Ishikawa (cell line): ENCODE data around the gene NT5C2.

Source experiments
- CEBPB ChIP-seq: IDR thresholded peaks from 2 replicates; pipeline ENCODE4 v1.6.1; 2012
- EP300 ChIP-seq: IDR thresholded peaks from 2 replicates; pipeline ENCODE4 v1.6.1; 2012; ENCODE audit warnings: borderline replicate concordance
- FOXM1 ChIP-seq: IDR thresholded peaks from 2 replicates; pipeline ENCODE4 v1.6.1; 2012; ENCODE audit warnings: low read depth, borderline replicate concordance
- MAX ChIP-seq: IDR thresholded peaks from 2 replicates; pipeline ENCODE4 v1.6.1; 2012
- RAD21 ChIP-seq: IDR thresholded peaks from 2 replicates; pipeline ENCODE4 v1.6.1; 2012; ENCODE audit warnings: low read depth
- TAF1 ChIP-seq: IDR thresholded peaks from 2 replicates; pipeline ENCODE4 v1.6.1; 2012; ENCODE audit warnings: low read depth, mild to moderate bottlenecking
- TCF12 ChIP-seq: IDR thresholded peaks from 2 replicates; pipeline ENCODE4 v1.6.1; 2012; ENCODE audit warnings: low read depth
- TF ChIP-seq, protein P1 (sequence below): IDR thresholded peaks from 2 replicates; pipeline ENCODE4 v1.6.1; 2012; ENCODE audit warnings: low read depth, mild to moderate bottlenecking

DNA sequence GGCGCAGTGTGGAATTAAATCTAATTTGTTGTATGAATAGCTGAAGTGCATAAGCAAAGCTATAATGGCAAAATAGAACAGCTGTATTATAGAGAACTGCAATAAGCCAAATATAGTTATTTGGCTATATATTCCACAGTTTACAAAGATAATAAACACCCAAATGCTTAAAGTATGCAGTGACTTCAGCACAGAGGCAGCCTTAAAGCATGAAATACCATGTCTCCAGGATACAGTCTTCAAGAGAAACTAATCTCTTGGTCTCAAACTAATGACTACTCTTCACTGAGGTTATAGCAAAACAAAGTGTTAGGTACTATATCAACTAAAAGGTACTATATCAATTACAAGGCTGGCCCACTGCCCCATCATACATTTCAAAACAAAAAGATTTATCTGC is 48.0 kb downstream of the NT5C2 start:
- TF ChIP-seq CEBPB = no peak
- TF ChIP-seq EP300 = no peak
- TF ChIP-seq MAX = no peak
- TF ChIP-seq, protein P1, sequence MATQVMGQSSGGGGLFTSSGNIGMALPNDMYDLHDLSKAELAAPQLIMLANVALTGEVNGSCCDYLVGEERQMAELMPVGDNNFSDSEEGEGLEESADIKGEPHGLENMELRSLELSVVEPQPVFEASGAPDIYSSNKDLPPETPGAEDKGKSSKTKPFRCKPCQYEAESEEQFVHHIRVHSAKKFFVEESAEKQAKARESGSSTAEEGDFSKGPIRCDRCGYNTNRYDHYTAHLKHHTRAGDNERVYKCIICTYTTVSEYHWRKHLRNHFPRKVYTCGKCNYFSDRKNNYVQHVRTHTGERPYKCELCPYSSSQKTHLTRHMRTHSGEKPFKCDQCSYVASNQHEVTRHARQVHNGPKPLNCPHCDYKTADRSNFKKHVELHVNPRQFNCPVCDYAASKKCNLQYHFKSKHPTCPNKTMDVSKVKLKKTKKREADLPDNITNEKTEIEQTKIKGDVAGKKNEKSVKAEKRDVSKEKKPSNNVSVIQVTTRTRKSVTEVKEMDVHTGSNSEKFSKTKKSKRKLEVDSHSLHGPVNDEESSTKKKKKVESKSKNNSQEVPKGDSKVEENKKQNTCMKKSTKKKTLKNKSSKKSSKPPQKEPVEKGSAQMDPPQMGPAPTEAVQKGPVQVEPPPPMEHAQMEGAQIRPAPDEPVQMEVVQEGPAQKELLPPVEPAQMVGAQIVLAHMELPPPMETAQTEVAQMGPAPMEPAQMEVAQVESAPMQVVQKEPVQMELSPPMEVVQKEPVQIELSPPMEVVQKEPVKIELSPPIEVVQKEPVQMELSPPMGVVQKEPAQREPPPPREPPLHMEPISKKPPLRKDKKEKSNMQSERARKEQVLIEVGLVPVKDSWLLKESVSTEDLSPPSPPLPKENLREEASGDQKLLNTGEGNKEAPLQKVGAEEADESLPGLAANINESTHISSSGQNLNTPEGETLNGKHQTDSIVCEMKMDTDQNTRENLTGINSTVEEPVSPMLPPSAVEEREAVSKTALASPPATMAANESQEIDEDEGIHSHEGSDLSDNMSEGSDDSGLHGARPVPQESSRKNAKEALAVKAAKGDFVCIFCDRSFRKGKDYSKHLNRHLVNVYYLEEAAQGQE = no peak
- no peak for TF ChIP-seq FOXM1
- TF ChIP-seq TAF1 = no peak
- TF ChIP-seq RAD21 = no peak
- no peak for TF ChIP-seq TCF12
